22Rv1 (cell line): ENCODE data around the gene FRAS1.

ENCODE experiments used
- H3K27ac ChIP-seq: fragments of 450-650 bp; 2 replicates; pipeline ENCODE4 v1.5.1; 2017
- ZFX ChIP-seq: fragments of 450-650 bp; IDR thresholded peaks from 2 replicates; pipeline ENCODE4 v1.6.1; 2017; ENCODE audit warnings: antibody characterized with exemption, borderline replicate concordance
- TF ChIP-seq, protein P1 (sequence below): fragments of 450-650 bp; IDR thresholded peaks from 2 replicates; pipeline ENCODE4 v1.5.1; 2017; ENCODE audit warnings: mild to moderate bottlenecking

FRAS1 gene

DNA sequence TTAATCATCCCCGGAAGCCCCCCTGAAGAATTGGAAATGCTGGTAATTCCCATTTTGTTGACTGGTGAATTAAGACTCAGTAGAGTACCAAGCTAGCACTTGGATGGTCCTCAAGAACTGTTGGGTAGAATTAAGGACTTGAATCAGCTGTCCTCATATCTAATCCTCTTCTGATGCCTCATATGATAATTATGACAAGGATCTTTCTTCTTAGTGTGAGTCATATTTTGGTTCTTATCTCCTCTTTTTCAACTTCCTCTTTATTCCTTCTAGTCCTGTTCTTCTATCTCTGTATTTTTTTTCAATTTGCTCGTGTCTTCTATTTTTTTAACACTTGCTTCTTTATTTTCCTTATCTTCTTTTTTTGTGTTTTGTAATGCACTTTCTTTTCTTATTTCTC is 288.1 kb downstream of the FRAS1 start:
- TF ChIP-seq, protein P1, sequence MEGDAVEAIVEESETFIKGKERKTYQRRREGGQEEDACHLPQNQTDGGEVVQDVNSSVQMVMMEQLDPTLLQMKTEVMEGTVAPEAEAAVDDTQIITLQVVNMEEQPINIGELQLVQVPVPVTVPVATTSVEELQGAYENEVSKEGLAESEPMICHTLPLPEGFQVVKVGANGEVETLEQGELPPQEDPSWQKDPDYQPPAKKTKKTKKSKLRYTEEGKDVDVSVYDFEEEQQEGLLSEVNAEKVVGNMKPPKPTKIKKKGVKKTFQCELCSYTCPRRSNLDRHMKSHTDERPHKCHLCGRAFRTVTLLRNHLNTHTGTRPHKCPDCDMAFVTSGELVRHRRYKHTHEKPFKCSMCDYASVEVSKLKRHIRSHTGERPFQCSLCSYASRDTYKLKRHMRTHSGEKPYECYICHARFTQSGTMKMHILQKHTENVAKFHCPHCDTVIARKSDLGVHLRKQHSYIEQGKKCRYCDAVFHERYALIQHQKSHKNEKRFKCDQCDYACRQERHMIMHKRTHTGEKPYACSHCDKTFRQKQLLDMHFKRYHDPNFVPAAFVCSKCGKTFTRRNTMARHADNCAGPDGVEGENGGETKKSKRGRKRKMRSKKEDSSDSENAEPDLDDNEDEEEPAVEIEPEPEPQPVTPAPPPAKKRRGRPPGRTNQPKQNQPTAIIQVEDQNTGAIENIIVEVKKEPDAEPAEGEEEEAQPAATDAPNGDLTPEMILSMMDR: no peak
- no peak for TF ChIP-seq ZFX
- no peak overlapping the region for H3K27ac ChIP-seq

DNA sequence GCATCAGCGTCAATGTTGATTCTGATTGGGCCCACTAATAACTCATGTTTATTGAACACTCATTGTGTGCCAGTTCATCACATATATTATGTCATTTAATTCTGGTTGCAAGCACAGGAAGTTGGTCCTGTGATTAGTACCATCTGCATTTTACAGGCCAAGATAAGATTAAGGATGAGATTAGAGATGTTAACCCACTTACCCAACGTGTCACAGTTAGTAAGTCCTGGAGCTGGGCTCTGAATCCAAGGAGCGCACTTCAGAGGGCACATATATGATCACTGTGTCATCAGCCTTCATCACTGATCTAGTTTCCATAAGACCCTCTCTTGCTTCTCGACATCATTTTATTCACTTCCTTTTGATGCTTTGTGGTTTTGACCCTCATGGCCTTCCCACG is 289.1 kb downstream of the FRAS1 start:
- TF ChIP-seq, protein P1: no peak
- no peak for TF ChIP-seq ZFX
- H3K27ac ChIP-seq: no peak overlapping the region

GRCh38 chr4:78347527-78347926 is 290.4 kb downstream of the FRAS1 start:
- no peak for TF ChIP-seq ZFX
- TF ChIP-seq, protein P1: no peak
- H3K27ac ChIP-seq: no peak overlapping the region

DNA sequence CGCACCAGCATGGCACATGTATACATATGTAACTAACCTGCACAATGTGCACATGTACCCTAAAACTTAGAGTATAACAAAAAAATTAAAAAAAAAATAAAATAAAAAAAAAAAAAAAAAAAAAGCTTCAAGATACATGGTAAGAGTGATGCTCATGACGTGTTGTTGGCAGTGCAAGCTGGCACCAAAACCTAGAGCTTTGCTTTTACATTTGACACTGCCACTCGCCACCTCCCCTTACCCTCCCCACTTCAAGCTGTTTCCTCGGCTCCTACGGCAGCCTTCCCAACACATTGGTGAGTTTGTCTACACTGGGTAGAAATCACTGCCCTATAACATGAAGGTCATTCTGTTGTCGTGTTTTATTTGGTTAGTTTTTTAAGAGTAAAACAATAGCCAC is 296.8 kb downstream of the FRAS1 start:
- H3K27ac ChIP-seq: no peak overlapping the region
- no peak for TF ChIP-seq ZFX
- TF ChIP-seq, protein P1: no peak

DNA sequence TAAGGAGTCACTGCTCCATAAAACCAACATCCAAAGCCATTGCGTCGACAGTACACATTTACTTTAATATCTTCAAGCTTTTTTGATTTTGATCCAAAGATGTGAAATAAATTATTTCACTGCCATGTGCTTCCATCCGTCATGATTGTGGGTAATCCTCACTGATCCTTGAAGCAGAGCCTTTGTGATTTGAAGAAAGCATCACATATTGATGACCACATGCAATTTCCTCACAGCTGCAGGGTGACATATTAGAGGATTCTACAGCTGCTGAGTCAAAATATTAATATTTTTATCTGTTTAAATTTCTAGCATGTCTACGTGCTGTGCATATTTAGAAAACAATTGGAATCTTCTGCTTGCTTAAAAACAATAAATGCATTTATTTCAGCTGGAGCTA is 297.7 kb downstream of the FRAS1 start:
- TF ChIP-seq ZFX: no peak
- TF ChIP-seq, protein P1: no peak
- no peak overlapping the region for H3K27ac ChIP-seq

DNA sequence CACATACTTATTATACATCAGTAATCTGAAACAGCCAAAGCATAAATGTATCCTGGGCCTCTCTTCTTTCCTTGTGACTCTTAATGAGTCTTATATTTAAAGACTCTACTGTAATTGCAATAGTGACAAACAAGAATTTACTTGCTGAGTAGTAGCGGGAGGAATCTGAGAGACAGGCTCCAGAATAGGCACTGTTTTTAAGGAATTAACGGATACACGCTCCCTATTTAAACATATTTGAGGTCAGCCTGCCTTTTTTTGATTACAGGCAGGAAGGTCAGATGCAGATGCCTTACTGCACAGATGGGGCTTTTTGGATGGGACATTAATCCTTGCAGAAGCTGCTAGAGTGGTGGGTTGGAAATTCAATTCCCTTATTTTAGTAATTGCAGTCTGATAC is 298.2 kb downstream of the FRAS1 start:
- TF ChIP-seq ZFX: no peak
- TF ChIP-seq, protein P1: no peak
- H3K27ac ChIP-seq: no peak overlapping the region

DNA sequence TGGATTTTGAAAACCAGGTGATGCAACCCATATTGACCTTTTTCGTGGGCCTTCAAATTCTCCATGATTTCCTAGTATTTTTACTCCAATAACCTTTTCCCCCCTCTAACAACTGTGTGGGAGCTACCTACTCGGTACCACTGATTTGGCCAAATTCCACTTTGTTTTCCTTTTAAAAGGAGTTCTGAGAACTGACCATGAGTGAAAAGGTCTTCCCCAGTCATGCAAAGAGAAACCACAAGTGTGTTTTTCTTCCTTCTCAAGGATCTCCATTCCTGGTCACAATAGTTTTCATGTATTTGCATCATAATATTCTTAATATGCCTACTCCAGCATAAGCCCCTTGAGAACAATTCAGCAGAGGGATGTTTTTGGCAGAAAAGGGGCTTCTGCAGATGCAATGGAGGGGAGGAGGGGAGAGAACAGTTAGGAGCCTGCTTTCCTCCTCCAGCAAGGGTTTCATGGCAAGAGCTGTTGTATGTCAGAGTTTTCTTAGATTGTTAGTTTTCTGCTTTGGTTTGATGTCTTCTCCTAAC is 299.2 kb downstream of the FRAS1 start:
- TF ChIP-seq, protein P1: no peak
- no peak overlapping the region for H3K27ac ChIP-seq
